Measurements from ENCODE around the gene CCDC190. TPM values are rescaled to one million over a fixed set of nuclear protein-coding genes. Genes with fewer than 3 reads are reported as not detected.

CCDC190 gene
- total and polyA plus RNA-seq, 2 of the 4 experiments (the other 2 are of a cell fraction), result 0.10 to 0.36 TPM

DNA sequence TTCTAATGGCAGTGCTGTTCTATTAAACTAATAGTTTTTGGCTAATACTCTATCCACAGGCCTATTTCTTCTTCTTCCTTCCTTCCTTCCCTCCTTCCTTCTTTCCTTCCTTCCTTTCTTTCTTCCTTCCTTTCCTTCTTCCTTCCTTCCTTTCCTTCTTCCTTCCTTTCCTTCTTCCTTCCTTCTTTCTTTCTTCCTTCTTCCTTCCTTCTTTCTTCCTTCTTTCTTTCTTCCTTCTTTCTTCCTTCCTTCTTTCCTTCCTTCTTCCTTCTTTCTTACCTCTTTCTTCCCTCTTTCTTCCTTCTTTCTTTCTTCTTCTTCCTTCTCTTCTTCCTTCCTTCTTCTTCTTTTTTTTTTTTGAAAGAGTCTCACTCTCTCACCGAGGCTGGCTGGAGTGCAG lies 31.7 kb downstream of the CCDC190 start:
- dilution Hi-C loops (cut with HindIII; ENCODE audit: low sequenced_read_pairs, unreplicated experiment), result no loop called here
- no peaks in the 10 kb centered on the region for H3K79me1 ChIP-seq (ENCODE audit: low read depth in 1 of 2, low read length in 2 of 2)

More for the DNA sequence above, 31.7 kb downstream of the CCDC190 start:
- Histone ChIP-seq H3K4me2 (ENCODE audit: low read depth, low read length) (no peak overlapping the region), H3K36me3 (ENCODE audit: control insufficient read depth, insufficient read depth, low read length) (no peaks in the 10 kb centered on the region), H3K9me3 (ENCODE audit: control insufficient read depth, insufficient read depth, low read length) (no peaks in the 10 kb centered on the region), H3K23ac (ENCODE audit: low read depth, low read length) (no peak overlapping the region), H3K9me1 (ENCODE audit: insufficient read depth, low read length) (no peaks in the 10 kb centered on the region), H3K4ac (ENCODE audit: low read depth, low read length) (no peak overlapping the region), H3K14ac (replicated peaks; ENCODE audit: low read depth, low read length) (no peak overlapping the region), H4K8ac (ENCODE audit: low read depth in 2 of 2, low read length in 2 of 2) (no peak overlapping the region), H3K27me3 (ENCODE audit: control insufficient read depth, insufficient read depth, low read length) (peaks cover 8% of the 10 kb centered on the region), H4K5ac (ENCODE audit: low read depth, low read length) (no peak overlapping the region), H3K56ac (ENCODE audit: extremely low read depth, insufficient read depth, low read length) (no peak overlapping the region), H2BK15ac (ENCODE audit: low read depth, low read length) (no peak overlapping the region), H4K91ac (ENCODE audit: insufficient read depth, low read depth, low read length) (no peak overlapping the region), H3K27ac (ENCODE audit: insufficient read depth, low read length) (no peak overlapping the region), H2AK5ac (ENCODE audit: low read depth, low read length) (no peak overlapping the region), H3K9ac (ENCODE audit: low read depth, low read length) (no peak overlapping the region), H4K20me1 (ENCODE audit: insufficient read depth, low read length) (no peaks in the 10 kb centered on the region), H2BK120ac (ENCODE audit: low read depth, low read length) (no peak overlapping the region), H2AK9ac (replicated peaks; ENCODE audit: low read depth, low read length, poor library complexity) (no peak overlapping the region), H3K4me1 (ENCODE audit: control insufficient read depth, insufficient read depth, low read length) (no peaks in the 10 kb centered on the region), H2BK20ac (ENCODE audit: low read depth, low read length) (no peak overlapping the region), H3K4me3 (ENCODE audit: insufficient read depth, low read depth, low read length) (no peak overlapping the region), H2BK5ac (ENCODE audit: low read depth, low read length, poor library complexity, severe bottlenecking) (no peak overlapping the region), H3K18ac (ENCODE audit: low read depth, low read length) (no peak overlapping the region), H2AFZ (replicated peaks; ENCODE audit: low read length, poor library complexity) (no peak overlapping the region)
- no CpG with 5 or more reads among the region's 1 CpG for WGBS, 2 experiments (ENCODE audit: extremely low coverage in 2 of 2, insufficient read length in 1 of 2)
- DNase-seq (no peak), ATAC-seq (ENCODE audit: low read depth) (no peak)
- in situ Hi-C loops (cut with MboI; ENCODE audit: low sequenced_read_pairs), result no loop called here
- CTCF ChIA-PET, result no interaction called here
- POLR2A ChIA-PET (ENCODE audit: unreplicated experiment), result no interaction called here
- intact Hi-C loops (cut with micrococcal nuclease), result no loop called here
- TF ChIP-seq CEBPB (IDR thresholded peaks at IDR 0.05; ENCODE audit: low read depth, low read length) (no peak), RFX5 (IDR thresholded peaks at IDR 0.05; ENCODE audit: low read depth, low read length) (no peak), MXI1 (IDR thresholded peaks at IDR 0.05; ENCODE audit: borderline replicate concordance, low read depth, low read length) (no peak), BHLHE40 (IDR thresholded peaks at IDR 0.05; ENCODE audit: low read depth, low read length) (no peak), MAFK (IDR thresholded peaks at IDR 0.05; ENCODE audit: low read depth, low read length) (no peak), FOS (IDR thresholded peaks at IDR 0.05; ENCODE audit: low read depth, low read length) (no peak), MAZ (IDR thresholded peaks at IDR 0.05; ENCODE audit: borderline replicate concordance, low read depth, low read length) (no peak), CHD1 (IDR thresholded peaks at IDR 0.05; ENCODE audit: low read depth, low read length) (no peak), RCOR1 (IDR thresholded peaks at IDR 0.05; ENCODE audit: insufficient replicate concordance, low read length) (no peak), POLR2A (IDR thresholded peaks at IDR 0.05; ENCODE audit: low read depth, low read length) (no peak)
- TF ChIP-seq, protein P1, sequence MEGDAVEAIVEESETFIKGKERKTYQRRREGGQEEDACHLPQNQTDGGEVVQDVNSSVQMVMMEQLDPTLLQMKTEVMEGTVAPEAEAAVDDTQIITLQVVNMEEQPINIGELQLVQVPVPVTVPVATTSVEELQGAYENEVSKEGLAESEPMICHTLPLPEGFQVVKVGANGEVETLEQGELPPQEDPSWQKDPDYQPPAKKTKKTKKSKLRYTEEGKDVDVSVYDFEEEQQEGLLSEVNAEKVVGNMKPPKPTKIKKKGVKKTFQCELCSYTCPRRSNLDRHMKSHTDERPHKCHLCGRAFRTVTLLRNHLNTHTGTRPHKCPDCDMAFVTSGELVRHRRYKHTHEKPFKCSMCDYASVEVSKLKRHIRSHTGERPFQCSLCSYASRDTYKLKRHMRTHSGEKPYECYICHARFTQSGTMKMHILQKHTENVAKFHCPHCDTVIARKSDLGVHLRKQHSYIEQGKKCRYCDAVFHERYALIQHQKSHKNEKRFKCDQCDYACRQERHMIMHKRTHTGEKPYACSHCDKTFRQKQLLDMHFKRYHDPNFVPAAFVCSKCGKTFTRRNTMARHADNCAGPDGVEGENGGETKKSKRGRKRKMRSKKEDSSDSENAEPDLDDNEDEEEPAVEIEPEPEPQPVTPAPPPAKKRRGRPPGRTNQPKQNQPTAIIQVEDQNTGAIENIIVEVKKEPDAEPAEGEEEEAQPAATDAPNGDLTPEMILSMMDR (conservative IDR thresholded peaks at IDR 0.05; ENCODE audit: low read depth, low read length), result no peak
- no TSS peak for BruUV-seq (replicated peaks)

Measured in IMR-90 (cell line).